Anterior cingulate cortex (tissue), 58 donors: ENCODE results near the gene MYO18B.
"Not testable (repeated sequence)": the region's sequence is repeated elsewhere in the genome, so short reads cannot be mapped to it uniquely, and the experiment has no call there.

Source experiments
- DNase-seq, 58 donors: peaks; one replicate each; lab custom pipeline; 2025; lab: John Stamatoyannopoulos, UW

Gene MYO18B

GRCh38 chr22:25741692-25742626 lies at the start of gene MYO18B:
MYO18B (plus strand) TSS chr22:25742188; CDS start chr22:25761093, 18,905 bp downstream.
- no peak for DNase-seq

GRCh38 chr22:25692397-25693267 lies 49.4 kb upstream of the MYO18B start:
- DNase-seq = peak in 1 of 58 donors; percentile 33

GRCh38 chr22:25693268-25693565 lies 48.8 kb upstream of the MYO18B start:
- DNase-seq = no peak

- DNase-seq = no peak
Measured at GRCh38 chr22:25694196-25694907, 47.6 kb upstream of the MYO18B start.

- no peak for DNase-seq
Measured at GRCh38 chr22:25695146-25695545, 46.8 kb upstream of the MYO18B start.

GRCh38 chr22:25696763-25697162 lies 45.2 kb upstream of the MYO18B start:
- peak in 1 of 58 donors; percentile 8 for DNase-seq

- DNase-seq = no peak
Measured at GRCh38 chr22:25697181-25697664, 44.8 kb upstream of the MYO18B start.

GRCh38 chr22:25697978-25698377 lies 44.0 kb upstream of the MYO18B start:
- DNase-seq = no peak

- no peak for DNase-seq
Measured at GRCh38 chr22:25698461-25698860, 43.5 kb upstream of the MYO18B start.

- DNase-seq = no peak
Measured at GRCh38 chr22:25698978-25699377, 43.0 kb upstream of the MYO18B start.

GRCh38 chr22:25701056-25701780 lies 40.8 kb upstream of the MYO18B start:
- peak in 43 of 58 donors; percentile 9 to 74 (median 38) for DNase-seq

GRCh38 chr22:25702040-25702439 lies 39.9 kb upstream of the MYO18B start:
- no peak for DNase-seq

- no peak for DNase-seq
Measured at GRCh38 chr22:25702571-25703167, 39.3 kb upstream of the MYO18B start.

GRCh38 chr22:25704701-25705100 lies 37.3 kb upstream of the MYO18B start:
- DNase-seq = no peak

- no peak for DNase-seq
Measured at GRCh38 chr22:25706197-25706596, 35.8 kb upstream of the MYO18B start.

- DNase-seq = not testable (repeated sequence)
Measured at GRCh38 chr22:25708430-25708829, 33.6 kb upstream of the MYO18B start.

- DNase-seq = no peak
Measured at GRCh38 chr22:25709758-25710157, 32.2 kb upstream of the MYO18B start.

GRCh38 chr22:25710501-25710900 lies 31.5 kb upstream of the MYO18B start:
- no peak for DNase-seq

- no peak for DNase-seq
Measured at GRCh38 chr22:25711491-25711890, 30.5 kb upstream of the MYO18B start.
